Stimulated activated CD4-positive, alpha-beta T cell treated with anti-CD3 and anti-CD28 coated beads, Interleukin-12 subunit alpha, Interleukin-12 subunit beta, amount 100 ng/mL, for 24 hours (primary cell): ENCODE measurements around the gene GNB3.
A peak's percentile ranks its signal among the peaks of the same experiment; 100 is the strongest.

ENCODE experiments used
- DNase-seq, 2 experiments: peaks; one replicate each; pipeline ENCODE4 v3.0.0-alpha.2; 2020; ENCODE audit warnings: low read depth in 2 of 2

GNB3 gene

GRCh38 chr12:6823182-6824084, 17.3 kb upstream of the GNB3 start:
- DNase-seq = no peak

- no peak for DNase-seq
Measured at GRCh38 chr12:6824085-6824775, 16.5 kb upstream of the GNB3 start.

- no peak for DNase-seq
Measured at GRCh38 chr12:6824901-6825381, 15.8 kb upstream of the GNB3 start.

DNA sequence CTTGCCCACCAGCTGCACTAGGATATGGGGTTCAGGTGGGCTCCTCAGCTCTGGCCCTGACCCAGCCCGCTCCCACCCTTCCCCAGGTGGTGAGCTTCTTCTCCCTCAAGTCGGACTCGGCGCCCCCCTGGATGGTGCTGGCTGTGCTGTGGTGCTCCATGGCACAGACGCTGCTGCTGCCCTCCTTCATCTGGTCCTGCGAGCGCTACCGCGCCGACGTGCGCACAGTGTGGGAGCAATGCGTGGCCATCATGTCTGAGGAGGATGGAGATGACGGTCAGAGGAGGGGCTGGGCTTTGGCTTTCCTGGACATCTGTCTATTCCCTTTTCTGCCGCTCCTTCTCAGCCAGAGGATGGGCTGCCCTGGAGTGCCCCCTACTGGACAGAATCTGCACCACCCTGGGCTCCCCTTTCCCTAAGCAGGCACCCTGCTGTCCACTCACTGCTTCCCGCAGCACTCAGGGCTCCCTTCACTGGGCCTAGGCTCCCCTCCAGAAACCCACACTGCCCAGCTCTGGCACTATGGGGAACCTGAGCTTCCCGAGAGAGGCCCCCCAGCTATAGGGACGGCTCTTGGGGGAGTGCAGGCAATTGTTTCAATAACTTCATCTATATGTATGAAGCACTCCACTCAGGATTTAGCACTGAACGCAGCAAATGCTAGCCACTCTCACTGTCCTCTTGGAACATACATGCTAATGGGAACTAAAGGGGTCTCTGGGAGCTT, 15.2 kb upstream of the GNB3 start:
- peak; percentile 65 to 88 for DNase-seq

- DNase-seq = no peak
Measured at GRCh38 chr12:6826125-6826733, 14.5 kb upstream of the GNB3 start.

GRCh38 chr12:6826734-6827436, 13.8 kb upstream of the GNB3 start:
- no peak for DNase-seq

- peak in 1 of 2 experiments; percentile 68 for DNase-seq
Measured at GRCh38 chr12:6827437-6827911, 13.3 kb upstream of the GNB3 start.

- DNase-seq = no peak
Measured at GRCh38 chr12:6827982-6828780, 12.5 kb upstream of the GNB3 start, which contains the start of gene P3H3. Gene P3H3 (plus strand): TSS chr12:6828407. CDS start chr12:6828441, 34 bp downstream.

- peak in 1 of 2 experiments; percentile 18 for DNase-seq
Measured at GRCh38 chr12:6828781-6829535, 11.8 kb upstream of the GNB3 start.

DNA sequence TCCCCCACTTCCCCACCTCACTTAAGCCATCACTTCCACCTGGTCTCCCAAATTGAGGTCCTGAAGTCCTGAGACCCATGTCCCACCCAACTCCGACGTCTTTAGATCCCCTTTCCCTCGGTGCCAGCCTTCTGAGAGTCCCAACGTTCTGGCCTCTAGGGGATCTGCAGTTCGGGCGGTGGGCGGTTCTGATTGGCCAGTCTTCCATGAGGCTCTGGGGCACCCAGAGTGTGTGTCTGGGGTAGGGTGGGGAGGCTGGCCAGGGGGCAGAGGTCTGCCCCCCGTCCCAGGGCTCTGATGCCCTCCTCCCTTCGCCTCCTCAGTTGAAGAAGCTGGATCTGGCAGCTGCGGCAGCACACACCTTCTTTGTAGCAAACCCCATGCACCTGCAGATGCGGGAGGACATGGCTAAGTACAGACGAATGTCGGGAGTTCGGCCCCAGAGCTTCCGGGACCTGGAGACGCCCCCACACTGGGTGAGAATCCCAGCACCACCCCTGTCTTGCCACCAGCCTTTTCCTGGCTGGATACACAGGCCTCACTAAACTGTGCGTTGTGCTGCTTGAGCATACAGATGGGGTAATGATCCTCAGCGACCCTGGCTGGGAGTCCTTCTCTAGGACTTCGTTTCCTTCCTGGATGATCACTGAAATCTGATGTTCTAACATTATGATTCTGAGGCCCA, 11.0 kb upstream of the GNB3 start:
- DNase-seq = no peak

DNA sequence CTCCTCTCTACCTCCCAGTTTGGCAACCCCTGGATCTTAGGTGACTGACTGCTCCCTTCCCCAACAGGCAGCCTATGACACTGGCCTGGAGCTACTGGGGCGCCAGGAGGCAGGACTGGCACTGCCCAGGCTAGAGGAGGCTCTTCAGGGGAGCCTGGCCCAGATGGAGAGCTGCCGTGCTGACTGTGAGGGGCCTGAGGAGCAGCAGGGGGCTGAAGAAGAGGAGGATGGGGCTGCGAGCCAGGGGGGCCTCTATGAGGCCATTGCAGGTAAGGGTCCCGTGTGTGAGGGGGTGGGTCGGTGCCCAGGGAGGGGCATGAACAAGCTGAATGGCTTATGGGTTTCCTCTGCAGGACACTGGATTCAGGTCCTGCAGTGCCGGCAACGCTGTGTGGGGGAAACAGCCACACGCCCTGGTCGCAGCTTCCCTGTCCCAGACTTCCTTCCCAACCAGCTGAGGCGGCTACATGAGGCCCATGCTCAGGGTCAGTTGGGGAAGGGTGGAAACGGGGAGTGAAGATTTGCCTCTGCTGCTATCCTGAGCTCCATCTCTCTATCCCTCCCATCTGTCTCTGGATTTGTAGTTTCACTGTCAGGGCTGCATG, 10.3 kb upstream of the GNB3 start:
- DNase-seq = no peak

DNA sequence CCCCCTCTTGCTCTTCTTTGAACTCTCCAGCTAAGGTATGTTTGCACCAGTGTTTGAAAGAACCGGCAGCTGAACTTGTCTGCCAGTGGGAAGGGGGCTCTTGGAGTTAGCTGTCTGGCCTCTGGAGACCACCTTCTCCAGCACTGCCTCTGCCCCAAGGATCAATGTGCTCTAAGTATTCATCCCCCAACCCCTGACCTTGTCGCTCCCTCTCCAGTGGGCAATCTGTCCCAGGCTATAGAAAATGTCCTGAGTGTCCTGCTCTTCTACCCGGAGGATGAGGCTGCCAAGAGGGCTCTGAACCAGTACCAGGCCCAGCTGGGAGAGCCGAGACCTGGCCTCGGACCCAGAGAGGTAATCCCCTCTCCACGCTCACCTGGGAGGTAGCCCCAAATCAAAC, 9.7 kb upstream of the GNB3 start:
- DNase-seq = no peak

GRCh38 chr12:6831450-6831995, 9.2 kb upstream of the GNB3 start:
- DNase-seq = no peak

GRCh38 chr12:6832125-6832524, 8.6 kb upstream of the GNB3 start:
- no peak for DNase-seq

GRCh38 chr12:6833189-6833890, 7.4 kb upstream of the GNB3 start:
- DNase-seq = no peak

GRCh38 chr12:6834254-6834653, 6.5 kb upstream of the GNB3 start:
- no peak for DNase-seq

DNA sequence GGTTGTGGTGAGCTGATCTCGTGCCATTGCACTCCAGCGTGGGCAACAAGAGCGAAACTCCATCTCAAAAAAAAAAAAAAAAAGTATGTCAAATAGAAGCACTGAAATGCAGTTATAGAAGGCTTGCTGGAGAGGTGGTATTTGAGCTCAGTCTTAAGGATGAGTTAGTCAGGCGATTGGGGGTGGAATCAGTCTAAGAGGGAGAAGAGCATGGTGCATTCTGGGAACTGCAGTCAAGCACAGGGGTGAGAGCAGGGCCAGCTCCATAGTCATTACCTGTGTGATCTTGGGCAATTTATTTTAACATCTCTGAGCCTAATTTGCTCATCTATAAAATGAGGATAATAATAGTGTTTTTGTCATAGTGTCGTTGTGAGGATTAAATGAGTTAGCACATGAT, 5.9 kb upstream of the GNB3 start:
- no peak for DNase-seq
